Airway epithelial cell (primary cell): ENCODE measurements around the gene B3GAT3. TPM values are rescaled to one million over a fixed set of nuclear protein-coding genes. Genes with fewer than 3 reads are reported as not detected.

Experiments
- total RNA-seq: library from RNA; depleted of rRNA; stranded (reverse); fragments of >200 nt; gene quantifications from 2 replicates; pipeline ENCODE4 v1.2.3, GENCODE V29; 2015

The B3GAT3 gene
- 30.2 and 30.4 TPM in 2 replicates for total RNA-seq

DNA sequence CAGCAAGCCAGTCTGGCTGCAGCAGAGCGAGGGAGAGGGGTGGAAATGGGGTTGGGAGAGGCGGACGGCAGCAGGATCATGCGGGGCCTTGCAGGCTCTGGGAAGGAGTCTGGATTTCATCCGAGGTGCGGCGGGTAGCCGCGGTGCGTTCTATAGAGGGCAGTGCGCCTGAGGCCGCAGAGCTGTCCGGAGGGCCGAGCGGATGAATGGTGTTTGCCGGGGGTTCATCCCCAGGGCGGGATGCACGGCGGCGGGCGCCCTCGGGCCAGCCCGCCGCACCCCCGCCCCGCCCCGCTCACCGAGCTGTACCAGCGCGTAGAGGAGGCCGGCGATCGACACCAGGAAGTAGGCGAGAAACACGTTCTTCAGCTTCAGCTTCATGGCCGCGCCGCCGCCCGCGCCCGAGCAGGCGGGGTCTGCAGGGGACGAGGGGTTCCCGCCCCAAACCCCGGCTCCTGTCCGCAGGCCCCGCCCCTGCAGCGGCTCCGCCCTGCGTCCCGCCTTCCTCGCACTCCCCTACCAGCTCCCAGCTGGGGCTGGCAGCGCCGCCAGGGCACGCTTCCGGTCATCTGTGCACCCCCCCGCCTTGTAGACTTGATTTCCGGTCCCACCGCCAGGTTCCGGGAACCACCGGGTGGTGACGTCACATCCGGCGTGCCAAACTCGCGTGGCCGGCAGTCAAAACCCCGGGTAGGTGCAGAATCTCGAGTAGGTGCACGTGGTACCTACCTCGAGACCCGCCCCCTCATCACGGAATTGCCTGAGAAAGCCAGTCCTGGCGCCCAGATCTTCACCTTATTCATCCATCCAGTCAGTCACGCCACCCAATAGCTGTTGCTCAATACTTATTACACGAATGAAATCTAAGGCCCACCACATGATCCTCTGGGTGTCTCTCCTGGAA lies at the start of gene B3GAT3:
Gene B3GAT3, minus strand, starts transcription at position 420 of the 904 bp plus-strand sequence. Its CDS starts 39 bp downstream, at position 381.

DNA sequence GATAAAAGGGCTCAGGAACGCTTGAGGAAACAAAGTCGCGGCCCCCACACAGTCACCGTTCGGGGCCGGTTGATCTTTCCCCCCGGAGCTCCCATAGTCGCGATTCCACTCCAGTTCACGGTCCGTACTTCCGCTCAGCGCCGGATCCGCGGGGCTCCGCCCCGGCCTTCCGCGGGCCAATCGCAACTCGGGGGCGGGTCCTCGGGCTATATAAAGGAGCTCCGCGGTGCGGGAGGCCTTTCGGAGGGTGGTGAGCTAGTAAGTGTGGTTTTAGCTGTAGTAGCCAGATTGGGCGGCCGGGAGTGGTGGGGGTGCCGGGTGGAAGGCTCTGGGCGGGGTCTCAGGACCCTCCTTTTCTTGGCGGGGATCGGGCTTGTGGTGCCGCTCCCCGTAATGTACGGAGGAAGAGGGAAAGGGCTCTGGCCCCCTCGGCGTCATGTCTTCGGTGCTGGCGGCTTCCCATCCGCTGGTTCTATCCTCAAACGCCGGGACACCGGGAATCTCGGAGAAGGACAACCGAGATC lies 43.4 kb upstream of the B3GAT3 start, which contains the start of the genes C11orf98 and CSKMT:
Gene C11orf98, minus strand, starts transcription at position 136 of the 524 bp plus-strand sequence. Its CDS starts 41 bp downstream, at position 95.
Gene CSKMT, plus strand, starts transcription at position 238 of the 524 bp plus-strand sequence. CDS start 568 bp downstream, outside the sequence.

DNA sequence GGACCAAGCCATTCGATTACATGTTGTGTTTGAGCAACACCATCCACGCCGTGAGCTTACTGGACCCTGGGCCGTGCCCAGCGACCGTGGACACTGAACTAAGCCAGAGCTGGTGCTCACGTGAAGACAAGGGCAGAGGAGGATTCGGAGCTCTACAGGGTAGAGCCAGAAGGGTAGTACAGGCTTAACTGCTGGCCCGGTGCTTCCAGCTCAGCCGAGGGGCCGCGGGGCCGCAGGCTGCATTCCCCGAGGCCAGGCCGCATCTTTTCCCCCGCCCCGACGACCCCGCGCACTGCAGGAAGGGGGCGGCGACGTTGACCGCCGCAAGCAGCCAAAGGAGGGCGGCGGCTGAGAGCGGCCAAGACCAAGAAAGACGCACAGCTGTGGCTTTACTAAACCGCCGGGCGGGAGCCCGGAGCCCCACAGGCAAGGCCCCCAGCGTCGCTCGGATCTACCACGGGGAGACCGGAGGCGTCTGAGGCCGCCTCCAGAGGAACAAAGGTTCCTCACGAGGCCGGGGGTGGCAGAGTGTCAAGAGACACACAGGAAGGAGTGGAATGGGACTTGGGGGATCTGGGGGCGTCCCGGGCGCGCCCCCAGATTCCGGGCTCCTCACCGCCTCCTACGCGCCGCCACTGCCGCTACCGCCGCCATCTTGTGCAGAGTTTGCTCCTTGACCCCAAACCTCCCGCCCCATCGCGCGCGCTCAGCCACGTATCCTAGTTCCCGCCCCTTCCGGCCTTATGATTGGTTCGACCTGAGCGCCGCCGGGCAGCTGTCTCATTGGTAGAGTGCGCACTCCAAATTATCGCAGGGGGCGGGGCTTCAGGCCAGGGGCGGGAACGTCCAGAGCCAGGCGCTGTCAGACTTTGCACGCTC lies 24.4 kb upstream of the B3GAT3 start, which contains the start of gene GANAB:
Gene GANAB, minus strand, starts transcription at position 668 of the 879 bp plus-strand sequence. Its CDS starts 14 bp downstream, at position 654.

DNA sequence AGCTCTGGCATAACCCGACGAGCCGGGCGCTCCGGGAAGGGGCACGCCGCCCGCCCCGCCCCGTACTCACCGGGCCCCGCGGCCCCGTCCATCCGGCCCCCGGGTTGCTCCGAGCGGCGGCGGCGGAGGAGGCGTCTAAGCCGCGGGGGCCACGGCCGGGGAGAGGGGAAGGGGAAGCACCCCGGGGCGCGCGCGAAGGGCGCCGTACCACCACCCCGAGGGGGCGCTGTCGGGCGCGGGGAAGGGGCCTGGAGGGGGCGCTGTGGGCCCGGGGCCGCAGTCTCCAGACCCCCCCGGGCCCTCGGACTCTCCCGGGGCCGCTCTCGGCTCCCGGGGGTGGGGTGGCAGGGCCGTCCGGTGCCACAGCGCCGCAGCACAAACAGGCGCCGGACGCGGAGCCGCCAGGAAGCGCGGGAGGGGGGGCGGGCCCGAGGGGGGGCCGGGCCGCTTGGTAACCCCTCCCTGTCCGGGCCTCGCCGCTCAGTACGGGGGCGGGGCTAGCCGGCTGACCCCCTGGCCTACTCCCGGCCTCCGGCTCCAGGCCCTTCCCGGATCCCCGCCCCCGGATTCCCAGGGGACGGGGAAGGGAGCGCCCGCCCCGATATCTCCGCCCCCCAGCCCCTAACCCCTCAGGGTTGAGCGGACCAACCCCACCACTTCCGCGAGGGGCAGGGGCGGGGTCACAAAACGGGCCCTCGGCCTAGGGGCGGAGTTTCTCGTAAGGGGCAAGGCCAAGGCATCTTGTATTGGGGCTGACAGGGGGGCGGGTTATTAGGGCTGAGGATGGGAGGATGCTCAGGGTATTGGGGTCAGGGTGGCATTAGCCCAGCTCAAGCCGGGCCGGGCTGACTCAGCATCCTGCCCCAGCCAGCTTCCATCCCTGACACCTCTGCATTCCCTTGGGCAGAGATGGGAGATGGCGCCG lies 9.2 kb downstream of the B3GAT3 start, which contains the start of the genes EML3 and ROM1:
Gene EML3, minus strand, starts transcription at position 410 of the 925 bp plus-strand sequence. Its CDS starts 318 bp downstream, at position 92.
Gene ROM1, plus strand, starts transcription at position 892 of the 925 bp plus-strand sequence. Its CDS starts 25 bp downstream, at position 917.

DNA sequence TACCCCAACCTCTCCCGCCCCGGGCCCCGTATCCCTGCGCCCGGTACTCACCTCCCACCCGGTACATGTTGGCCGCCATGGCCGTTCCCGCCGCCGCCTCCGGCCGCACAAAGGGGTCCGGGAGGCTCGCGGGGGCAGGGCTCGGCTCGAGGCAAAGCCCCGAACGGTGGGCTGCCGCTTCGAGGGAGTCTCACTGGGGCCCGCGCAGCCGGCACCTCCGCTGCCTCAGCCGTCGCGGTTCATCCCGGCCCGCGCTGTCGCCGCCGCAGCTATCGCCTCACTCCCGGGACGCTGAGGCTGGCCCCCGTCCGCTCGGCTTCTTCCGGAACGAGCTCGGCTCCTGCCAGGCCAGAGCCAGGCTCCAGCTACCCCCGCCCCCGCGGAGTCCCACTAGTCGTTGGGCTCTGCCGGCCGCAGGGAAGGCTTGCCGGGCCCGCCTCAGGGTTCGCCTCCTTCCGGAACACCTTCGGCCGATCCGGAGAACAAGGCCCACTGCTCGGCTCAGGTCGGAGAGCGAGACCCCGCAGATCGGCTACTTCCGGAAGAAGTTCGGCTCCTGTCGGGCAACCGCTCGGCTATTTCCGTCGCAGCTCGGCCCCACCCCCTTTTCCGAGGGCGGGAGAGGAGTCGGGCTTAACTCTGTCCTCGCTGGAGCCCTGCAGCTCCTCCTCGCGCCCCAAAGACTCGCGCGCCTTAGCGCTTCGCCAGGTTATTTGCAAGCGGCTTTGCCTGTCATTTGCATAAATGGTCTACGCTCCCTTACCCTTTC lies 20.2 kb downstream of the B3GAT3 start, which contains the start of gene MTA2:
Gene MTA2, minus strand, starts transcription at position 494 of the 769 bp plus-strand sequence. Its CDS starts 415 bp downstream, at position 79.

DNA sequence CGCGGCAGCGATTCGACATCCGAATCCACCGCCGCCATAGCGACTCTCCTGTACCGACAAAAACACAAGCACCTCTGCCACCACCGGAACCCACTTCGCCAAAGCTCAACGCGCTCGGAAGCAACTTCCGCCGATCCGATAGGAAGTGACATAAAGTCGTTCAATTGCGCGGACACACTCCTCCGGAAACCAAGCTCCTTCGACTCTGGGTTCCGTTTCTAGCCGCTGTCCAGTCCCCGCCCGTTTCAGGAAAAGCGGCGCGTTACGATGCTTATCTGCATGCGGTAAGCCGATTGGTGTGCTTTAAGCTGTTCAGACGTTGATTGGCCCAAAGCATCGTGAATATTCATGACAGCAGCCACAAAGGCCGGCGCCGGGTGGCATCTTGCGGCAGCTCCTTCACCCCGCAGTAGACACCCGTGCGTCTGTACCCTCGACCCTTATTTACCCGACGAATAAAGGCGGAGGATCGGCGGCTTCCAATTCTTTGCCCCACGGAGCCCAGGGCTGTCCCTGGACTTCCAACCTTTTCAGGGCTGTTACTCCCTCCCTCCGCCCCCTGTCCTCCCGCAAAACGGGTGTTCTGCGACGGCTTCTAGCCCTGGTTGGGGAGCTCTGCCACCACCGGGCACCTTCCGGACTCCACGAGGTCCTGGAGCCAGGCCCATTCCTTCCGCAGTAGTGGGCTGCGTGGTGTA lies 30.2 kb downstream of the B3GAT3 start, which contains the start of gene TUT1:
Gene TUT1, minus strand, starts transcription at position 76 of the 698 bp plus-strand sequence. Its CDS starts 38 bp downstream, at position 38.

DNA sequence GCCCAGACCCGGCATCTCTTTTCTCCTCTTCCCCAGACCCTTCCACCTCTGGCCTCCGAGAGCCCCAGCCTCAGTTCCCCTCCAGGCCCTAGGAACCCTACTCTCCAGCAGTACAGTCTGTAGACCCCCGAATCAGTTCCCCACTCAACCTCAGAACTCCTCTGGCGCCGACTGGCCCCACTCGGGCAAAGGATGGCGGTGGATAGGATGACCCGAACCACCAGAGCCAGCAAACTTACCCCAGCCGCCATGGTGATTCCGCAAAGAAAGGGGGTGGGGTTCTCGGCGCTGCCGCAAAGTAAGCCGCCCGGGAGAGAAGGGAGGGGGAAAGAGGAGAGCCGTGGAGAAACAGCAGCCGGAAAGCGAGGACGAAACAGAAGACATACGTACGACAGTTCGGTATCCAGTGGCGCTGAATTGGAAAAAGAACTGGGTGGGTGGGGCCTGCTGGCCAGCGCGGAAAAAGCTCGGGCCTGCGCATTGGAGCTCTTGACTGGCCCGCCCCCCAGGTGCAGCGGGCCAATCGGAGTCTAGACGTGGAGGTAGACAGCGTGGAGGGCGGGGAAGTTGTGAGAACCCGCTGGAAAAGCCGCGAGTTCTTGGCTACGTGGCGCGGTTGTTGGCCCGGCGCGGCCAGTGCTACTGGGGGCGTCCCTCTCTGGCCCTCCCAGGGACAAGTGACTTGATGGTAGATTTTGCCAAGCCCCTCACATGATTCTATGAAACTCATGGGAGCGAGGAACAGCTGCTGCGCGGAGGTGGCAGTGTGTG lies 48.0 kb downstream of the B3GAT3 start, which contains the start of gene EEF1G:
Gene EEF1G, minus strand, starts transcription at position 300 of the 771 bp plus-strand sequence. Its CDS starts 49 bp downstream, at position 251.

Other genes with a start within 250 kb of the B3GAT3 start
- gene SCGB1A1, start 203.0 kb downstream of the B3GAT3 start, total RNA-seq: not detected in 2 replicates
- gene AHNAK, start 75.2 kb downstream of the B3GAT3 start, total RNA-seq: 386 and 487 TPM in 2 replicates
- 2,164 and 2,188 TPM in 2 replicates for gene EEF1G, start 48.1 kb downstream of the B3GAT3 start, total RNA-seq
- gene TUT1, start 30.5 kb downstream of the B3GAT3 start, total RNA-seq: 10.3 and 12.6 TPM in 2 replicates
- gene MTA2, start 20.1 kb downstream of the B3GAT3 start, total RNA-seq: 126 and 159 TPM in 2 replicates
- 20.8 and 25.4 TPM in 2 replicates for gene EML3, start 9.2 kb downstream of the B3GAT3 start, total RNA-seq
- 1.7 and 3.5 TPM in 2 replicates for gene ROM1, start 8.7 kb downstream of the B3GAT3 start, total RNA-seq
- 146 and 160 TPM in 2 replicates for gene GANAB, start 24.6 kb upstream of the B3GAT3 start, total RNA-seq
- gene INTS5, start 31.3 kb upstream of the B3GAT3 start, total RNA-seq: 30.6 and 31.7 TPM in 2 replicates
- gene C11orf98, start 43.2 kb upstream of the B3GAT3 start, total RNA-seq: 85.8 and 91.6 TPM in 2 replicates
- gene CSKMT, start 43.3 kb upstream of the B3GAT3 start, total RNA-seq: 9.3 and 14.3 TPM in 2 replicates
- gene UQCC3, start 49.7 kb upstream of the B3GAT3 start, total RNA-seq: 18.9 and 26.7 TPM in 2 replicates
- 2.3 and 5.2 TPM in 2 replicates for gene LBHD1, start 50.3 kb upstream of the B3GAT3 start, total RNA-seq
- 122 and 144 TPM in 2 replicates for gene UBXN1, start 57.1 kb upstream of the B3GAT3 start, total RNA-seq
- 0.09 and 0.28 TPM in 2 replicates for gene LRRN4CL, start 67.5 kb upstream of the B3GAT3 start, total RNA-seq
- 59.5 and 69.4 TPM in 2 replicates for gene BSCL2, start 85.4 kb upstream of the B3GAT3 start, total RNA-seq
- not detected in 2 replicates for gene GNG3, start 85.7 kb upstream of the B3GAT3 start, total RNA-seq
- 9.7 and 12.8 TPM in 2 replicates for gene HNRNPUL2, start 105.5 kb upstream of the B3GAT3 start, total RNA-seq
- 10.0 and 17.7 TPM in 2 replicates for gene TTC9C, start 106.5 kb upstream of the B3GAT3 start, total RNA-seq
- 4.2 and 10.2 TPM in 2 replicates for gene ZBTB3, start 132.2 kb upstream of the B3GAT3 start, total RNA-seq
- gene POLR2G, start 139.6 kb upstream of the B3GAT3 start, total RNA-seq: 115 and 116 TPM in 2 replicates
- gene TAF6L, start 149.4 kb upstream of the B3GAT3 start, total RNA-seq: 18.2 and 18.3 TPM in 2 replicates
- 56.6 and 63.5 TPM in 2 replicates for gene TMEM179B, start 165.4 kb upstream of the B3GAT3 start, total RNA-seq
- 23.5 and 27.9 TPM in 2 replicates for gene TMEM223, start 170.0 kb upstream of the B3GAT3 start, total RNA-seq
- gene NXF1, start 183.5 kb upstream of the B3GAT3 start, total RNA-seq: 33.6 and 34.0 TPM in 2 replicates
- gene STX5, start 210.1 kb upstream of the B3GAT3 start, total RNA-seq: 18.2 and 25.3 TPM in 2 replicates
- not detected in 2 replicates for gene TEX54, start 210.9 kb upstream of the B3GAT3 start, total RNA-seq
- 67.6 and 70.5 TPM in 2 replicates for gene WDR74, start 217.6 kb upstream of the B3GAT3 start, total RNA-seq